Right lobe of liver (tissue), 4 donors: ENCODE data around the gene BBS1.

ENCODE experiments used
- CTCF ChIP-seq, 4 donors: fragments of 200-600 bp in 3 of 4; fragments of 450-650 bp in 1 of 4; IDR thresholded peaks; one replicate each; pipeline versions ENCODE4 v1.5.1 to v1.8.0; 2016 to 2022; ENCODE audit warnings: antibody characterized with exemption in 4 of 4, mild to moderate bottlenecking in 2 of 4
- POLR2A ChIP-seq: fragments of 450-650 bp; IDR thresholded peaks from one replicate; pipeline ENCODE4 v1.6.1; 2017; ENCODE audit warnings: antibody characterized with exemption, mild to moderate bottlenecking
- donor health status: DM: no; HTN: no; CAD: no.
- donor health status: DM: no; HTN: no; CAD: no.
- donor health status: DM: no; HTN: yes; CAD: no.

- TF ChIP-seq CTCF (IDR thresholded peaks at IDR 0.05): no peak
- TF ChIP-seq POLR2A: no peak
These were observed 40.4 kb upstream of the BBS1 start for GRCh38 chr11:66470015-66470414.
